ENCODE data around the gene OR10A3. TPM values are rescaled to one million over a fixed set of nuclear protein-coding genes. Genes with fewer than 3 reads are reported as not detected.

OR10A3 gene
- total RNA-seq, 1 experiment from 2014 or later = not detected

- no TSS peak for BruUV-seq (replicated peaks)
- Histone ChIP-seq H3K4me2 (ENCODE audit: low read length) (no peak overlapping the region), H3K9ac (ENCODE audit: low read length) (no peak overlapping the region), H3K27me3 (ENCODE audit: insufficient read depth, low read length) (peaks cover 34% of the 10 kb centered on the region; the same call in 1 of the 2 replicates), H3K79me2 (ENCODE audit: insufficient read depth, low read length) (no peaks in the 10 kb centered on the region), H3K9me2 (ENCODE audit: insufficient read depth) (no peaks in the 10 kb centered on the region), H3K4me1 (ENCODE audit: control insufficient read depth in 1 of 2, insufficient read depth in 2 of 2, low read length in 2 of 2) (no peaks in the 10 kb centered on the region), H4K20me1 (ENCODE audit: insufficient read depth) (no peaks in the 10 kb centered on the region), H2AFZ (ENCODE audit: low read depth, low read length, poor library complexity, severe bottlenecking) (no peak overlapping the region), H3K9me3 (ENCODE audit: control insufficient read depth in 1 of 2, insufficient read depth in 1 of 2, low read depth in 1 of 2, low read length in 2 of 2) (no peaks in the 10 kb centered on the region), H3K4me3 (replicated peaks in 1 of 2; ENCODE audit: low read depth in 1 of 2, low read length in 2 of 2) (no peak overlapping the region), H3K36me3 (ENCODE audit: control insufficient read depth in 1 of 2, insufficient read depth in 2 of 2, low read length in 2 of 2) (no peaks in the 10 kb centered on the region), H3K27ac (ENCODE audit: low read depth, low read length) (no peak overlapping the region)
- DNase-seq (ENCODE audit: low read depth, low spot score) (no peak), ATAC-seq (no peak)
- ChIA-PET POLR2A (no interaction called here), RAD21 (ENCODE audit: low non-redundant PET in 1 of 2, low total read pairs in 2 of 2, uncharacterized antibody in 2 of 2, unreplicated experiment in 2 of 2) (no interaction called here), CTCF (no interaction called here)
- intact Hi-C loops (cut with micrococcal nuclease) = no loop called here
- no peak for TF ChIP-seq SIN3A (IDR thresholded peaks at IDR 0.05; ENCODE audit: low read depth)
- no peak for TF ChIP-seq FOSL1 (IDR thresholded peaks at IDR 0.05; ENCODE audit: low read depth)
- TF ChIP-seq ZFX (IDR thresholded peaks at IDR 0.05) = no peak
- TF ChIP-seq ZBTB33 (IDR thresholded peaks at IDR 0.05; ENCODE audit: extremely low read depth, insufficient replicate concordance, low read length) = no peak
Measured at GRCh38 chr11:7967826-7968225, 26.3 kb upstream of the OR10A3 start.

- Histone ChIP-seq H4K20me1 (ENCODE audit: insufficient read depth) (no peaks in the 10 kb centered on the region), H3K27me3 (ENCODE audit: insufficient read depth, low read length) (peaks cover 27% of the 10 kb centered on the region; the same call in 1 of the 2 replicates), H3K9ac (ENCODE audit: low read length) (no peak overlapping the region), H3K4me3 (replicated peaks in 1 of 2; ENCODE audit: low read depth in 1 of 2, low read length in 2 of 2) (no peak overlapping the region), H3K9me3 (ENCODE audit: control insufficient read depth in 1 of 2, insufficient read depth in 1 of 2, low read depth in 1 of 2, low read length in 2 of 2) (no peaks in the 10 kb centered on the region), H3K36me3 (ENCODE audit: control insufficient read depth in 1 of 2, insufficient read depth in 2 of 2, low read length in 2 of 2) (no peaks in the 10 kb centered on the region), H3K4me1 (ENCODE audit: control insufficient read depth in 1 of 2, insufficient read depth in 2 of 2, low read length in 2 of 2) (no peaks in the 10 kb centered on the region), H2AFZ (ENCODE audit: low read depth, low read length, poor library complexity, severe bottlenecking) (no peak overlapping the region), H3K79me2 (ENCODE audit: insufficient read depth, low read length) (no peaks in the 10 kb centered on the region), H3K9me2 (ENCODE audit: insufficient read depth) (no peaks in the 10 kb centered on the region), H3K4me2 (ENCODE audit: low read length) (no peak overlapping the region), H3K27ac (ENCODE audit: low read depth, low read length) (no peak overlapping the region)
- CTCF ChIA-PET = no interaction called here
- POLR2A ChIA-PET = no interaction called here
- DNase-seq (ENCODE audit: low read depth, low spot score) (no peak), ATAC-seq (no peak)
- intact Hi-C loops (cut with micrococcal nuclease) = no loop called here
- RAD21 ChIA-PET (ENCODE audit: low non-redundant PET in 1 of 2, low total read pairs in 2 of 2, uncharacterized antibody in 2 of 2, unreplicated experiment in 2 of 2) = no interaction called here
- no TSS peak for BruUV-seq (replicated peaks)
- TF ChIP-seq YY1 (IDR thresholded peaks at IDR 0.05; ENCODE audit: extremely low read depth, insufficient replicate concordance, low read depth, low read length) (no peak), EZH2 (IDR thresholded peaks at IDR 0.05) (no peak), CTCF (IDR thresholded peaks at IDR 0.05 in 2 of 3, conservative IDR thresholded peaks at IDR 0.05 in 1 of 3; ENCODE audit: borderline replicate concordance in 1 of 3, insufficient read depth in 1 of 3, low read depth in 2 of 3, low read length in 2 of 3) (no peak), EGR1 (IDR thresholded peaks at IDR 0.05; ENCODE audit: low read depth) (no peak), ZBTB33 (IDR thresholded peaks at IDR 0.05; ENCODE audit: extremely low read depth, insufficient replicate concordance, low read length) (no peak), RAD21 (IDR thresholded peaks at IDR 0.05; ENCODE audit: low read depth) (no peak), ATF3 (IDR thresholded peaks at IDR 0.05) (no peak), SRF (IDR thresholded peaks at IDR 0.05; ENCODE audit: low read depth) (no peak)
Measured at GRCh38 chr11:7967097-7967496, 25.6 kb upstream of the OR10A3 start.
